HFF-Myc (cell line): ENCODE results near the gene DNM1.
A peak's percentile ranks its signal among the peaks of the same experiment; 100 is the strongest.

Experiments
- DNase-seq: peaks from one replicate; pipeline ENCODE4 v3.0.0-alpha.2; 2011; ENCODE audit warnings: low read depth; ENCODE audit errors: extremely low read depth
- H3K4me3 ChIP-seq: replicated peaks from 2 replicates; pipeline ENCODE4 v1.5.1; 2011; ENCODE audit warnings: low read depth, mild to moderate bottlenecking, control low read depth, low read length
- CTCF ChIP-seq: IDR thresholded peaks from 2 replicates; pipeline ENCODE4 v1.5.1; 2012; ENCODE audit warnings: mild to moderate bottlenecking, low read depth, low read length, control low read depth; ENCODE audit errors: missing control alignments

DNM1 gene

DNA sequence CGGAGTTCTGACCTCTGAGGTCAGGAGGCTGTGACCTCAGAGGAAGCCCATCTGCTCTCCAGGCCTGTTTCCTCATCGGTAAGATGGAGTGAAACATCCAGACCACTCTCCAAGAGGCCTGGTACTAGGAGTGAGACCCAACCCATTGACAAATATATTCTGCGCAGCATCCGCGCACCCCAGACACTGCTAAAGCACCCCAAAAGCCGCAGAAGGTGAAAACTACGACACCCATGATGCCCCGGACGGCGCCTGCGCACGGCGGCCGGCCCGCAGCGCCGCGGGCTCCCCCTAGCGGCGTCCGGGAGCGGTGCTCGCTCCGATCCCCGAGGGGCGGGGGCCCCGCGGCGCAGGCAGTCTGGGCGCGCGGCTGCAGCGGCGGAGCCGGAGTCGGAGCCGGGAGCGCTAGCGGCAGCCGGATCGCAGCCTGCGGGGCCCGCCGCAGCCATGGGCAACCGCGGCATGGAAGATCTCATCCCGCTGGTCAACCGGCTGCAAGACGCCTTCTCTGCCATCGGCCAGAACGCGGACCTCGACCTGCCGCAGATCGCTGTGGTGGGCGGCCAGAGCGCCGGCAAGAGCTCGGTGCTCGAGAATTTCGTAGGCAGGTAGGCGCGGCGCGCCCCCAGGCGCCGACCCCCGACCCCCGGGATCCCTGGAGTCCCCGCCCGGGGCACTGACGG is at the start of gene DNM1:
DNM1 (plus strand) TSS at position 356 of the 683 bp plus-strand sequence; CDS start at position 448, 92 bp downstream.
- peak; percentile 61 for TF ChIP-seq CTCF
- no peak for DNase-seq
- H3K4me3 ChIP-seq, result peak within 1 kb of the TSS; percentile 90

GRCh38 chr9:128153947-128154695 is 49.1 kb upstream of the DNM1 start:
- DNase-seq, result no peak
- TF ChIP-seq CTCF, result no peak

GRCh38 chr9:128155736-128156500 is 47.3 kb upstream of the DNM1 start:
- no peak overlapping the region for H3K4me3 ChIP-seq
- no peak for DNase-seq
- no peak for TF ChIP-seq CTCF

More at GRCh38 chr9:128153947-128154695, 49.1 kb upstream of the DNM1 start:
- H3K4me3 ChIP-seq, result no peak overlapping the region

DNA sequence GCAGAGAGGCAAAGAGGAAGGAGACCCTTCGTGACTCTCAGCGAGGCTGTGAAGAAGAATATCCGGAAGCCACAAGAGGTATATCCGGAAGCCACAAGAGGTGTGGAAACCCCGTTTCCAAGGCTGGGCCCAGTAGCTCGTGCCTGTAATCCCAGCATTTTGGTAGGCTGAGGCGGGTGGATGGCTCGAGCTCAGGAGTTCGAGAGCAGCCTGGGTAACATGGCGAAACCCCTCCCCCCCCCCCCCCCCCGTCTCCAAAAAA is 43.7 kb upstream of the DNM1 start:
- DNase-seq, result no peak
- TF ChIP-seq CTCF, result no peak
- H3K4me3 ChIP-seq, result peak overlapping the region; percentile 43

- TF ChIP-seq CTCF, result no peak
- peak within 1 kb of the TSS; percentile 92 for H3K4me3 ChIP-seq
- peak; percentile 59 for DNase-seq
These were observed 43.2 kb upstream of the DNM1 start, which contains the start of gene BBLN for GRCh38 chr9:128159784-128160602. TSS of gene BBLN (plus strand) at chr9:128160265. CDS start at chr9:128160408, 143 bp downstream.

DNA sequence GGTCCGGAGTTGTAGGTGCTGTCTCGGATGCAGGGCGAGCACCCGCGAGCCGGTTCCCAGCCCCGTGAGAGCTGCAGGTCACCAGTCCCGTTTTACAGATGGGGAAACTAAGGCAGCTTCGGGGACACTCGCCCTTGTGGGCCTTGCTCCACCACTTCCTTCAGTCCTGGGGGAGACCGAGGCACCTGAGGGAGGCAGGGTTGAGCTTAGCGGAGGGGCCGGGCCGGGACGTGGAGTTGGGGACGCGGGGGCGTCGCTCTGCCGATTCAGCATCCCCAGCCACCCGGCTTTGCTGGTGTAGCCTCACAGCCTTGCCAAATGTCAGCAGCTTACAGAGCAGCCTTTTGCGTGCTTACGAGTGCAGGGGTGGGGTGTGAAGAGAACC is 42.6 kb upstream of the DNM1 start:
- H3K4me3 ChIP-seq, result peak overlapping the region; percentile 92
- DNase-seq, result no peak
- TF ChIP-seq CTCF, result no peak
